GM21576 (cell line): ENCODE measurements around the gene CNPY1.
"Not testable (repeated sequence)": the region's sequence is repeated elsewhere in the genome, so short reads cannot be mapped to it uniquely, and the experiment has no call there.

Experiments
- ATAC-seq: cut with Tn5 transposase; IDR thresholded peaks from one replicate; pipeline ENCODE4 v1.9.1; 2021; ENCODE audit warnings: mild to moderate bottlenecking, moderate library complexity; ENCODE audit not compliant: unreplicated experiment

Gene CNPY1

GRCh38 chr7:155534691-155535090 is 11.7 kb downstream of the CNPY1 start:
- no peak for ATAC-seq

GRCh38 chr7:155533827-155534690 is 12.3 kb downstream of the CNPY1 start:
- ATAC-seq, result no peak

- ATAC-seq, result no peak
Measured at GRCh38 chr7:155533120-155533826, 13.1 kb downstream of the CNPY1 start.

- ATAC-seq, result no peak
Measured at GRCh38 chr7:155532792-155533119, 13.6 kb downstream of the CNPY1 start.

DNA sequence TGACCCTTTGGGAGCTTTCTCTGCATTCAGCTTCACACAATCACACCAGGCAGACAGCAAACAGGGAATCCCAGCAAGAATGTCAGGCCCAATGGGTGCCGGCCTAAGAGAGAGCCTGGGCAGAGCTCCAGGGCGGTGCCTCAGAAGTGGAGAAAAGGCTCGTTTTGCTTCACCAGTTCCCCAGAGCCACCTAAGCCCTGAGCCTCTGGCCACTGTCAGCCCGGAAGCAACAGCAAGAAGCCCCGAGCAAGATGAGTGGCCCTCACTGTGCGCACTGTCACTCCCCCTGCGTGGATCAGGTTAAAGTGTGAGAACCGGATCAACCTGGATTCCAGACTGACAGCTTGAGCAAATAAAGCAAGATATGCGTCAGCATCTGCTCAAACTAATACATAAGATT is 14.7 kb downstream of the CNPY1 start:
- ATAC-seq, result no peak

DNA sequence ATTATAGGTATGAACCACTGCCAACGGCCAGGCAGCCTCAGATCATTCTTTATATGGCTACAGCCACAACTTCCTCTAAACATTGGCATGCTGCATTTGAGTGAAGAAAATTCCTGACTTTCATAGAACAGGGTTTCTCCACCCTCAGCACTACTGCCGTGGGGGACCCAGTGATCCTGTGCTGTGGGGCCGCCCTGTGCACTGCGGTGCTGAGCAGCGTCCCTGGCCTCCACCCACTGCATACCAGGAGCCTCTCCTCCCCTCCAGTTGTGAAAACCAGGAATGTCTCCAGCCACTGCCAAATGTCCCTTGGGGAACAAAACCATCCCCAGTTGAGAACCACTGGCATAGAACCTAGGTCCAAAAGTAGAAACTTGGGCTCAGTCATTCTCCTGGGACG is 15.8 kb downstream of the CNPY1 start:
- no peak for ATAC-seq

DNA sequence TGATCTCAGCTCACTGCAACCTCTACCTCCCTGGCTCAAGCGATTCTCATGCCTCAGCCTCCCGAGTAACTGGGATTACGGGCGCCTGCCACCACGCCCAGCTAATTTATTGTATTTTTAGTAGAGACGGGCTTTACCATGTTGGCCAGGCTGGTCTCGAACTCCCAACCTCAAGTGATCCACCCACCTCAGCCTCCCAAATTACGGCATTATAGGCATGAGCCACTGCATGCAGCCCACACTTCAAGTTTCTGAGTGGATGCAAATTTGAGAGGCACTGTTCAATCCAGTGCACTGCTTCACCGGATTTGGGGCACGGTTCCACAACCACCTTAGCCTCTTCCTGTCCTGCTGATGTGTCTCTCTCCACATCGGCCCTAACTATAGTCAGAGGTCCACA is 16.5 kb downstream of the CNPY1 start:
- no peak for ATAC-seq

- ATAC-seq, result no peak
Measured at GRCh38 chr7:155529346-155529745, 17.0 kb downstream of the CNPY1 start.

DNA sequence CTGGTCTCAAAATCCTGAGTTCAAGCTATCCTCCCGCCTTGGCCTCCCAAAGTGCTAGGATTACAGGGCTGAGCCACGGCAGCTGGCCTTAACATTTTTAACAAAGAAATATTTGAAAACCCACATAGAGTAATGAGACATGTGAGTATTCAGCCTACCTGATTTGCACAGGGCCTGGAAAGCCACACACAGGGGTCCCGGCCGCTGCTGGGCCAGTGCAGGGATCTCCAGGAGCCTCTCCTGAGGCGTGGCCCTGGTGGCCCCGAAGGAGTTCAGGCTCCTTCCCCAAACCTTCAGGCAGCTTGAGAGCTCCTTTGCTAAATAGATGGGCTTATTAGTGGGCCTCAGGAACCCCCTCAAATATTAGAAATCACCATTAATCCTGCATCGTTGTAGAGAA is 18.7 kb downstream of the CNPY1 start:
- ATAC-seq, result no peak

DNA sequence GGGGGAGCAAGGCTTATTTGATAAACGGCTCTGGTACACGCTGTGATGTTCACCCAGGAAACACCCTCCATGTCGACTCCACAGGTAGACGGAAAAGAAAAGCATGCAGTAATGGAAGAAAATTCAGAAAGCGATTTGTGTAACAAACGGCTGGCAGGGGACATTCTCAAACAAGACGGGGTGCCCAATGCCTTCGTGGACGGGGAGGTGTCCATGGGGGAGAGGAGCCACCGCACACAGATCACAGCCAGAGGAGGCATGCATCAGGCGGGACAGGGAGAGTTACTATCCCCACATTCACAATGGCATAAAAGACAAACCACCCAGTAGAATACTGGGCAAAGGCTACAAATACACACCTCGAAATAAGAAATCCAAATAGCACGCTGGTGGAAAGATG is 20.1 kb downstream of the CNPY1 start:
- no peak for ATAC-seq

GRCh38 chr7:155524018-155524556 is 22.3 kb downstream of the CNPY1 start:
- ATAC-seq, result no peak

DNA sequence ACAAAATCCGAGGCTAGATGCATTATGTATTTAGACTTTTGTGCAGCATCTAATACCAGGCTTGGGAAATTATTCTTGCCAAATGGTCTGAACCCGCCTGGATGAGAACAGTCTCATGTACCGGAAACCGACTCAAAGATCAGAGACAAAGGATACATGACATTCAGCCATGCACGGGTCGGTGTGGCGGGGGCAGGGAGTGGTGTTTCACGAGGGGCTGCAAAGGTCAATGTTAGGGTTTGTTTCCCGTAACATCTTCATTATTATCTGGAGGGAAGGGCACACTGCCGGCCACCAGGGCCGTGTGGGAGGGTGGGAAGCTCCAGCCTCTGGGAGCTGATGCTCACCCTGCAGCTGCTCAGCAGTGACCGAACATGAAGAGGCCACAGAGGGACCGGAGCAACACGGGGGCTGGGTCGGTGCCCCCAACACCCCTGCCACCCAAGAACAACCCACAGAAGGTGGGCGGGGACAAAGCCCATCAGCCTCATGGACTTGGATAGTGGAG is 23.1 kb downstream of the CNPY1 start:
- ATAC-seq, result no peak

DNA sequence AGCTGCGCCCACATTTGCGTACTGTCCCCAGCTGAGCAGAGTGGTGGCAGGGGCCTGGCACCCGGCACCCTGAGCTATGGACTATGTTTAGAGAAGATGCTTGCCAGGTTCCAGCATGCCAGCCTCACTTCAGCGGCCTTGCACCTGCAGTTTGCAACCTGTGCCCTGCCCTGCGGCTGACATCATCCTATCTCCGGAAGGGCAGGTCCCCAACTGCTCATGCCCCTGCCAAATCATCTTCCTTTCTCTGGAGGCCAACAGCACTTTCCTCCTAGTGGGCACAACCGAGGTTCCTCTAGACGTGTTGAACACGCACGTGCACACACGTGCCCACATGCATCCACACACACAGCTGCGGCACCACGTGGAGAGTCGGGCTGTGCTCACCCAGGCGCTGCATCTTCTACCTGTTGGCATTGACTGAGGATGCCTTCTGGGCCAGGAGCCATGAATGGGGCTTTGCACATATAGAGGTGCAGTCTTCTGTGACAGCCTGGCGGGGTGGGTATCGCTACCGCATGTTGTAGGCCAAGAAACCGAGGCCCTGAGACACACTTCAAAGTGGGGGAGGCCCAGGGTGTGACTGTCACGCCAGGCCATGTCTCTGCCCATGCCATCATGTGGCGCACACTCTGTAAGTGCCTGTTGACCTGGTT is 24.5 kb downstream of the CNPY1 start:
- no peak for ATAC-seq

GRCh38 chr7:155521007-155521742 is 25.2 kb downstream of the CNPY1 start:
- ATAC-seq, result no peak

GRCh38 chr7:155520114-155520513 is 26.2 kb downstream of the CNPY1 start:
- ATAC-seq, result no peak

GRCh38 chr7:155519358-155519757 is 27.0 kb downstream of the CNPY1 start:
- ATAC-seq, result not testable (repeated sequence)

GRCh38 chr7:155518633-155519032 is 27.7 kb downstream of the CNPY1 start:
- ATAC-seq, result no peak

DNA sequence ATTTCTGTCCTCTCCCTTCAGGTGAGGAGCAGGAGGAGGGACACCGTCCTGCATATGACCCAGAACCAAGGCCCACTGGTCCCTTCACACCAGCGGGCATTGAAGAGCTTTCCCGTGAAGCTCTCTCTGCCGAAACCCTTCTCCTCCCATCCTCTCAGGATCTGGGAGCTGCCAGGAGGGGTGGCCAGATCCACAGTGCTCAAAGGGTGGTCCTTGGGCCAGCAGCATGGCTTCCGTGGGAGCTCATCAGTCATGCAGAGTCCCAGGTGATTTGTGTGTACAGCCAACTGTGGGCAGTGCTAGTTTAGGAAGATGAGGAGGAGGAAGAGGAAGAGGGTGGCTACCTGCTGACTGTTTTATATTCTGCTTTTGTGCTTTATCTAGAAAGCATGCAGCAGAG is 28.4 kb downstream of the CNPY1 start:
- ATAC-seq, result no peak

DNA sequence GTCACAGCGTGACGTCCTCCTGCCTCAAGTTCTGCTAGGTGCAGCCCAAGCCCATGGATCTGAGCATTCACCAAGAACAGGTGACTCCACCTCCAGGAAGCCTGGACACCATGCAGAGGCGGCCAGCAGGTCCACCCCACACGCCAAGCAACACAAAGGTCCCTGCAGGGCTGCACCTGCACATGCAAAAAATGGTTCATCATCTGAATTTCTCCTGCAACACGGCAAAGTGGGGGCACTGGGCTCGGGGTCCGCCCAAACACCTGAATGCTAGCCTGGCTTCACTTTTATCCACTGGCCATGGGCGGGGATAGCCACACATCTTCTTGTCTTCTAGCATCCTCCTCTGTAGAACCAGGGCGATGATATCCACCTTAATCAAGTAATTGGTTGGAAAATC is 28.9 kb downstream of the CNPY1 start:
- no peak for ATAC-seq

DNA sequence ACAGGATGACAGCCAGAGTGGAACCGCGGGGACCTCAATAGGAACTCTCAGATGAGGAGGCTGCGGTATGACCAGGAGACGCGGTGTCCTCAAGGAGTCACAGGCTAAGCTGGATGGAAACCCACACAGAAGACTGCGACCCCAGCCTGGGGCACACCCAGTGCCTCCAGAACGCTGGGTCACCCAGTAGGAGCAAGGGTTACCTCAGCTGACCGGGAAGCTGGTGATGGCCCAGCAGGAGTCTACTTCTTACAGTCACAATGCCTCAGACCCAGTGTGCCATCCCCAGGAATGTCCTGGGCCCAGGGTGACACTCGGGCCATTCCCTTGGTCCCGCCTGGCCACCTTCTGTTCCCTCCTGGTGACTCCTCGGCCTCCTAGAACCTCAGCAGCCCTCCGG is 29.9 kb downstream of the CNPY1 start:
- no peak for ATAC-seq

- ATAC-seq, result no peak
Measured at GRCh38 chr7:155515318-155515717, 31.0 kb downstream of the CNPY1 start.
